HG03558 (cell line): Measurements from ENCODE around the gene DOC2A.

ENCODE experiments used
- ATAC-seq: cut with Tn5 transposase; IDR thresholded peaks from one replicate; pipeline ENCODE4 v1.9.1; 2021; ENCODE audit warnings: moderate number of reproducible peaks; ENCODE audit not compliant: unreplicated experiment; ENCODE audit errors: extremely low read depth

The DOC2A gene

GRCh38 chr16:30006659-30007377 lies 4.0 kb downstream of the DOC2A start:
- no peak for ATAC-seq

DNA sequence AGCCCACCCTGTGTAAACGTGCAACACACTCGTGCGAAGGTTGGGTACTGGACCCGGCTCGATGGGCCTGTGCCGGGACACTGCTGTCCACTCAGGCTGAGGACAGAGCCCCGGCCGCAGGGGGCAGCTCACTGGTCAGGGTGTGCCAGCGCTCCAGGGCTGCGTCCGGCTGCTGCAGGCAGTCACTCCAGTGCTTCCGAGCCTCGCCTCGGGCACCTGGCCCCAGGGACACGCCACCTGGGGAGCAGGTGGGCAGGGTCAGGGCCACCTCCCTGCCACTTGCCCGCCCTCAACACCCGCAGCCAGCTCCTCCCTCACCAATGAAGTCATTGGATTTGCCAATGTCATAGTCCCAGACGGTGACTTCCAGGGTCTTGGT lies 4.7 kb downstream of the DOC2A start:
- no peak for ATAC-seq

GRCh38 chr16:30005341-30006094 lies 5.3 kb downstream of the DOC2A start:
- no peak for ATAC-seq

GRCh38 chr16:30004811-30005242 lies 6.0 kb downstream of the DOC2A start:
- no peak for ATAC-seq

DNA sequence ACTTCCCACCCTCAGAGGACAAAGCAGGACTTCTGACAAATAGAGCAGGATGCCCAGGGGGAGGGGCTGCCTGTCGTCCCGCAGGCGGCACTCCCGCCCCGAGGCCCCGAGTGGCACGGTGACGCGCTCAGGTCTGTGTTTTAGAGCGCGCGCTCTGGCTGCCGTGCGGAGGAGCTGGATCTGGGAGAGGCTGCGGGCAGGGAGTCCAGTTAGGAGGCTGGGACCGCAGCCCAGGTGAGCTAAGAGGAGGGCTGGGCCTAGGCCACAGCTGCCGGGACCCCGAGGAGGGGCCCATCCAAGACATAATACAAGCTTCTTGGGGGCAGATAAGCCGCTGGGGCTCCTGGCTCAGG lies 6.4 kb downstream of the DOC2A start:
- no peak for ATAC-seq

GRCh38 chr16:30003670-30004423 lies 7.0 kb downstream of the DOC2A start:
- no peak for ATAC-seq

GRCh38 chr16:30002614-30003346 lies 8.0 kb downstream of the DOC2A start:
- ATAC-seq: no peak

GRCh38 chr16:30000735-30001631 lies 9.8 kb downstream of the DOC2A start:
- no peak for ATAC-seq

DNA sequence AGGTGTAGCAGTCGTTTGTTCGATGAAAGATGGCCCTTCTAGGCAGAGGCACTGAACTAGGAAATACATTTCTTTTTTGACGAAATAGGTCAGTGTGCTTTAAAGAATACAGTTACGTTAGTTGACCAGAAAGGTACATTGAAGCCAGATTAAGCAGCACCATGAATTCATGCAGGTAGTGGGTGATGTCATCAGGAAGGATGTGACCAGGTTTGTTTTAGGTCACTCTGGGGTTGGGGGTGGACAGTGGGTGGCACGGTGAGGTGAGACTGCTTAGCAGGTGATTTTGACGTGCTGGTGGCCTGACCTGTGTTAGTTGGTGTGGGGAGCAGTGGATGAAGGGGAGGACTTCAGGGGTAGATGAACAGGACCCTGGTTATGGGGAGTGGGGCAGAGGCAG lies 11.2 kb downstream of the DOC2A start:
- ATAC-seq: no peak

DNA sequence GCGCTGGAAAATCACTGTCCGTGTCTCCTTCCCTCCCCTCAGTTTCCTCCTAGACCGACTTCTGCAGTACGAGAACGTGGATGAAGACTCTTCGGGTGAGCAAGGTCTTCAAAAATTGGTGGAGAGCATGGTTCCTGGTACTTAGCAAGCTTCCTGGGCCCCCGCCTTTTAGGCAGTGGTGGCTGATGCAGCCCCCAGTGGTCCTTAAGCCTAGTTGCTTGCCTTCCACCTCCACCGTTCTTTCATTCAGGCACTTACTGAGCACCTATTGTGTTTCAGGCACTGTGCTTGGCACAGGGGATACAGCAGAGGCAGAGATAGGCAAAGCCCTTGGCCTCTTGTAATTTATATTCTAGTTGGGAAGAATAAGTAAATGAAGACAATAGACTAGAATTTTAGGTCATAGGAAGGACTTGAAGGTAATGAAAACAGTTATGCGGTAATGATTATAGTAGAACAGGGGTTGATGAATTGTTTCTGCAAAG lies 14.0 kb downstream of the DOC2A start:
- ATAC-seq: no peak

- peak; percentile 61 for ATAC-seq
These were observed 14.7 kb downstream of the DOC2A start, which contains the start of gene INO80E for GRCh38 chr16:29995911-29996765. TSS of gene INO80E (plus strand) at chr16:29996241. CDS start at chr16:29996311, 70 bp downstream.

DNA sequence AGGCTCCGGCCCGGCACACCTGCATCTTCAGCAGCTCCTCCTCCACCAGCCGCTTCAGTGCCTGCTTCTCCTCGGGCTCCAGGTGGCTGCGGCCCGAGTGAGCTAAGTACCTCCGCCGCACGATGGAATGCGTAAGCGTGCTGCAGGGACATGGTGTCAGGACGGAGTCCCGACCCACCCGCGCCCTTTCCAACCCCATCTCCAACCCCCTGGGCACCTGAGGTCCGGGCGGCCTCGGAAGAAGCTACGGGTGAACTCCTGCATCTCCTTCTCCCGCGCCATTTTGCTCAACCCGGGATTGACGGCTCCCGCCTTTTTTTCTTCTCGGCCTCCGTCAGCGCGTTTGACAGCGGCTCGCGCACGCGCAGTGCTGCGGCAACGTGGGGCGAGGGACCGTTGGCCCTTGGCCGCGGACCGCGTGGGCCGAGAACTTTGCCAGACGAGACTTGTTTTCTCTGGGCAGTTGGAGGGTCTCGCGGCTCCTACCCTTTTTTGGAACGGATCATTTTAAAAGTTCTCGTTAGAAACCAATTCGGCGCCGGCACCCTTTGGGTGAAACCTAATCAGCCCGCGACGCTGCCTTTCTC lies 15.4 kb downstream of the DOC2A start, which contains the start of gene HIRIP3:
HIRIP3 (minus strand) TSS at position 294 of the 587 bp plus-strand sequence; CDS start at position 282, 12 bp downstream.
- ATAC-seq: peak; percentile 34

DNA sequence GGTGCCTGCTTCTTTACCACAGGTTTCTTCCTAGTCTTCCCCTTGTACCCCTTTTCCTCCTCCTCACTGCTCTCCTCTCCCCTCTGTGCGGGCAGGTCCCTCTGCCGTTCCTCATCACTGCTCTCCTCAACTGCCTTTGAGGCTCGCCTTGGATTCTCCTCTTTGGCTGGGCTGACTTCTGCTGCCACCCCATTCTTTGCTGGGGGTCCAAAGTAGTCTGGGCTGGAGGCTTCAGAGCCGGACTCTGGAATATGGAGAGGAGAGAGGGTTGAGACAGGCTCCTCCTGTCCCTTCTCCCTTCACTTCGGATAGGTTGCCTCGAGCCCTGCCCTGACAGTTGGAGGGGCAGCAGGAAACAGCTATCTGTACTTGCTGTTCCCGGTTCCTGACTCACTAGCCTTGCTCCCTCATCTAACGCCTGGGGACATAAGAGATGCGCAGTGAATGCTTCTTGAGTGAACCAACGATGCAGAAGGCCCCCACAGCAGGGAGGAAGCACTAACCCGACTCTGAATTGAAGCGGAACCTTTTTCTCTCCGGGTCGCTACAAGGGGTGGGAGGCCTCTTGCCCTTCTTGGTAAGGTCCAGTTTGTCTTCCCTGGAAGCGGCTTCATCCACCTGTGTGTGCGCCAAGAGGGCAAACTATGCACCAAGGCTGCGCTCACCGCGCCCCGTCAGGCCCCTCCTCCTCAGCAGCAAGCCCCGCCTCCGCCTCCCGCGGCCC lies 16.1 kb downstream of the DOC2A start:
- ATAC-seq: peak; percentile 9

GRCh38 chr16:29993903-29994599 lies 16.8 kb downstream of the DOC2A start:
- ATAC-seq: no peak

DNA sequence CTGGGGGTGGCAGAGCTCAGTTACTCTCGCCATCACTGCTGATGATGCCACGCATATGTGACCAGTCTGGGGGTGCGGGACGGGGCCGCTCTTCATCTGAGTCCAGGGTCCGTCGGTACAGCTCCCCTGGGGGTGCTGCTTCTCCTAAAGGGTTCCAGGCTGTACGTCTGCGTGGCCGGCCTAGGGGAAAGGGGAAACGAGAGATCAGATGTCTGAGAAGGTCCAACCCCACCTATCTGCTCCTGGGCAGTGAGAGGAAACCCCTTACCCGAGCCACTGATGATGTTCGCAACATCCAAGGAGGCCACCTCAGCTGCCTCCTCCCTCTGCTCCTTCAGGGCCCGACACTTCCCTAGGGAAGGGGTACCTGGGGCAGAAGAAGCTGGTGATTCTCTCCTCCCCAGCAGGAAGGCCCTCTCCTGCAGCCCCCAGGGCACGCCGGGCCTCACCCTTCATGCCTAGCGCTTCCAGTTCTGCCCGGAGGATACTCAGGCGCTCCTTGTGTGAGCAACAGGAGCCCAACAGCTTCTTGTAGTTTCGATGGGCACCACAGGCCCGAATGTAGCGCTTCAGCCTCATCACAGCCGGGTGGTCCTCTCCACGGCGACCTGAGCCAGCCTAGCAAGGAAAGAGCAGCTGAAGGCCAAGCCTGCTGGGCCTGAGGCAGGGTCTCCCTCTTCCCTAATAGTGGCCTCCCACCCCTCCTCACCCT lies 17.5 kb downstream of the DOC2A start:
- ATAC-seq: no peak
